GM23248 (cell line): ENCODE results near the gene TOMM70.

Experiments used
- EZH2 ChIP-seq: fragments of 200-600 bp; sonication (generic); IDR thresholded peaks from 2 replicates; pipeline ENCODE4 v1.6.1; 2018; ENCODE audit warnings: antibody characterized with exemption, mild to moderate bottlenecking; ENCODE audit not compliant: insufficient read depth, poor library complexity, severe bottlenecking
- EZH2phosphoT487 ChIP-seq: fragments of 200-600 bp; sonication (generic); IDR thresholded peaks from 2 replicates; pipeline ENCODE4 v1.6.1; 2018; ENCODE audit warnings: antibody characterized with exemption, moderate library complexity, mild to moderate bottlenecking, low read depth; ENCODE audit not compliant: insufficient read depth

- TF ChIP-seq EZH2phosphoT487 = no peak
- TF ChIP-seq EZH2 = no peak
These were observed 15.3 kb upstream of the TOMM70 start for GRCh38 chr3:100416176-100416575.
